ENCODE data around the gene ENO4.
A peak's percentile ranks its signal among the peaks of the same experiment; 100 is the strongest.

ENO4 gene

DNA sequence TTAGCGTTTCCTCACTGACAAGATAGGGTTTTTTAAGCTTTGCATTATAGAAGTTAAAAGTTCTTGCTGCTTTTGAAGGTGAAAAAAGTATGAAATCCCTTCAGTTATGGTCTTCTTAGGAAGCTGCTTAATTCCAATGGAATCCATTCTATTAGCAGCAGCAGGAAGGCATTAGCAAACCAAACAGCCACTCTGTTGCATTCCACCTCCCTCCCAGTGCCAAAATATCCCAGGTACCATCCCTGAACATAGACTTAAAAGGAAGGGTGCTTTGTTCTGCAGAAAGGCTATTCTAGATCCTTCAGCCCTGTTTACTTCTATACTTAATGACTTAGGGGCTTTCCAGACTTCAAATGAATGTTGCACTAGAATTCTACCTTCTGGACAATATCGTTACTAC, 23.8 kb downstream of the ENO4 start:
- no peak for DNase-seq

DNA sequence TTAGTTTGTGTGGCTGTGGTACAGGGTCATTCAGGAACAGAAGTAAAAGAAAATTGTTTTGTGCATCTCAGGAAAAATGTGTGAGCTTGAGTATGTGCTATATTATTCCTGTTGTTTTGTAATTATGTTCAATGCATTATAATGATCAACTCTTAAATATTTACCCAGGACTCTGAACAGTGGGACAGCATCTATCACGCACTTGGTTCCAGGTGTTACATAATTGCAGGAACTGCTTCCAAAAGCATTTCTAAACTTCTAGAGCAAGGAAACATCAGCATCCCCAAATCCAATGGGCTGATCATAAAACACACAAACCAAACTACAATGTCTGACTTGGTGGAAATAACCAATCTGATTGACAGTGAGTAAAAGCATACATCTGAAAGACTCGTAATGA, 26.6 kb downstream of the ENO4 start:
- no peak for DNase-seq

DNA sequence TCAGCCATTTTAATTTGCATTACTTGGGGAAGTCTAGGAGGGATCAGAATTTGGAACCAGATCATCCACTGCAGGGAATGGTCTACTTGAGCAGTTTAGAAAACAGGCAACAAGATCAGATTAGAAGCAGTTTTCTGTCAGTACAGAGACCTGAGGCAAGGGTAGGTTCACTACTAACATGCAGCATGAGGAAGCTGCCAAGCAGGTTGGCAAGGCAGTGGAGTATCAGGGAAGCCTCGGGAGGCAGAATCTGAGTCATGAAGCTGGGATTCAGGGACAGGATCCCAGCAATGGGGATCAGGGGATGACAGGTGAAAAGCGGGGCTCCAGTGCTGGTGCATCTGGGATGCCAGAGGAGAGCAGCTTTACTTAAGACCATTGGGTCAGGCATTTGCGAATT, 28.1 kb downstream of the ENO4 start:
- DNase-seq, result no peak

DNA sequence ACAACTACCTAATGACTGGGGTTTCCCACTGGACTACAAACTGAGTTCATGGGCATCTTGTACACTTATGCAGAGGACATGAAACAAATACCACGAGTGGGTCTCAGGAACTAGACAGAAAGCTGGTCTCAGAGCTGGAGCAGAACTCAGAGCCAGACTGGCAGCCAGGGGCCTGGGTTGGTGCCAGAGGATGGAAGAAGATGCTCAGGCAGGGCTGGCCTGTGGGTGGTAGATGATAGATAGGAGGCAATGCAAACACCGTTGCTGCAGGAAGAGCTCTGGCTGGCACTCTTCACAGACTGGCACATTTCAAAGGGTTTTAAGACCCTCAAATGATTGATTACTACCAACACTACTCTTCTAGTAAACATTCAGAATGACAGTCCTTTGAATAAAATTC, 28.8 kb downstream of the ENO4 start:
- DNase-seq, result no peak

DNA sequence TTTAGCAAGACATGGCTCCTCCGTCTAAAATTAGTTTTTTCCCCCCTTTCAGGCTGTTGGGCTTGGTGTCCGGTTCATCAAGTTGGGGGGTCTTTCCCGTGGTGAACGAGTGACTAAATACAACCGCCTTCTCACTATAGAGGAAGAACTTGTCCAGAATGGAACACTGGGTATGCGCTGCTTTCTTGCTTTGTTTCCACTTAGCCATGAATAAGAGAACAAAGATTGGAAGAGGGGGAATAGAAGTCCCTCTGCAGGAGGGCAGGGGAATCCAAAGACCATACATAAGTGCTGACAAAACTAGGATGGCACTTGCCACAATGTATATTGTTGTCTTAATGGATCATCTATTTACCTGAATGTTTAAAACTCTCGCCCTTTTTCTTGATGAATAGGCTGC, 30.5 kb downstream of the ENO4 start:
- DNase-seq, result no peak

DNA sequence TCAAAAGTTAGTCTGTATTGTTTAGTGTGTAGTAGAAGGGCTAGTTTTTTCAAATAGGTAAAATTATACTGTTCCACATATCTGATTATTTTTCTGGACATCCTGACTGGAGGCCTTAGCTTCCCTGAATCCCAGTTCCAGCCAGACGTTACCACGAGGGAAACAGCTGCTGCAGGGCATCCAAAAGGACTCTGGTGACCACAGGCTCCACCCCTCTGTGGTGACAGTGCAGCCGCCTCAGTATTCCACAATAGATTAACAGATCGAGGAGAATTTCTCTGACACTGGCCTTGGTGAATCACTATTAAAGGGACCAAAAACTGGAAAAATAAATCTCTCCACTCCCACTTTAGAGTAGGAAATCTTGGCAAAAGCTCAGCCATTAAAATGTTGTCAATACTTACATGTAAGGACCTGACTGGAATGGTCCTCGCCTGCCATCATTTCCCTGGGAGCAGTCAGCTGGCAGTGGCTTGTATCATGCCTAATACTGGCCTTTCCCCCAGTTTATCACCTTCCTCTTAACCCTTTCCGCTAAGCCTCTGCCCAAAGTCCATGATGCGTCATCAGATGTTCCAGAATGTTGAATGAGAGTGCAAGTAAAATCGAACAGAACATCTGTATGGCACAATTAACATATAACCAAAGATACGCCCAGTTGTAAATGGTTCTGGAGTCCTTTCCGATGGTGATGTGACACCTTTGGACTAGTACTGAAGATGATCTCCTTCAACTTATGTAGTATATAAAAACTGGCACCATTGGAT, 31.6 kb downstream of the ENO4 start:
- no peak for DNase-seq

DNA sequence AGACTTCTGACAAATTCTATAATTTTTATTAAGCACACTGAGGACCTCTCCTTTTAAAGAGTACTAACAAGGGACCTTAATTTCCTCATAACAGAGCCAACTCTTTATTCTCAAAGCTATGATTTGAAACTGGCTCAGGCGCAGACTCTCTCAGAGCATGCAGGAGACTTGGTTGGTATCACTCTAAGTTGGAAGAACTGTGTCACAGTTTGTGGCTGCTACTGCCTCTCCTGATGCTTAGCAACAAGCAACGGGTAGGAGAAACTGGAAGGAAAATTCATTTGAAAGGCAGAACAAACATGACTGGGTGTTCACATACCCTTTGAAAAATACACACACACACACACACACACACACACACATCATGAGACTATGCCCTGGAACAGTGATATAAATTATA, 33.3 kb downstream of the ENO4 start:
- DNase-seq, result no peak

DNA sequence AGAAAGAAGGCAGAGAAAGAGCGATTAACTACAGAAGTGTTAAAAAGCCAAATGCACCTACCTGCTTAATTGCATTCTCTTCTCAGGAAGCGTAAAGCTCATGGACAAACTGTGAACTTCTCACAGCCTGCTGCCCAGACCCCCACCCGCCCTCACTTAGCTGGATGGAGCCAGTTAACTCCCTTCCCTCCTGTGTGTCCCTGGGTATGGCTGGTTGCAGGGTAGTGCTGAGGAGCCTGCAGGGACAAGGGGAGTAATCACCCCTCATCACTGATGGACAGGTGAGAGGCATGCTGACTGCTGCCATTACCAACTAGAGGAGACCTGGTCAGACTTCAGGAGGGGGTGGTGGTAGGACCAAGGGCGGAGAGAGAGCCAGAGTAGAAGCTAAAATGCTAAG, 37.5 kb downstream of the ENO4 start:
- DNase-seq, result no peak

DNA sequence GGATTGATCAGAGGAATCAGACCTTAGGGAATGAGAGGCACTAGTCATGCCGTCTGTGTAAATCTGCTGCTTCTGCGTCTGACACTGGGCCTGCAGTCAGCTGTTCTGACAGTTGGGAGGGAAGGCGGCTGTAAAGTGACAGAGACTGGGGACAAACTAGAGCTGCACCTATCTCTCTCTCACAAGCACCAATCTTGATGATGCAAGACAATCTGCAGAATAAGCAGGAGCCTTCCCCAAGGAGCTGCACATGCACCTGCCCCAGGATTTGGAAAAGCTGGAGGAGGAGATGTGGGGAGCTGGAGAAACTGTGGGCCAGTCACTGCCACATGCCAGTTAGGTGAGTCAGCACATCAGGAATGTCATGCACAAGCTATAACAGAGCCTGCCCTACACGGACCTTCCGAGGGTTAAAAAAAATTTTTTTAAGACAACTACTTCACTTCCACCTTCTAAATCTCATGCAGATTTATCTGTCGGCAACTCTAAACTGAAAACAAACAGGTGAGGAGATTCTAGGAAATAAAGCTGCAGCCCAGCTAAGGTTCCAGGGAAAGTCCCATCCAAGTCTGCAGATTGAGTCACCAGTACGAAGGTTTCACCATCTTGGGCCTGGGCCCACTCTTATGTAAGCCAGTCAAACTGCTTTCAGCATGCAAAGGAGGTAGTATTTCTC, 39.2 kb downstream of the ENO4 start:
- no peak for DNase-seq

DNA sequence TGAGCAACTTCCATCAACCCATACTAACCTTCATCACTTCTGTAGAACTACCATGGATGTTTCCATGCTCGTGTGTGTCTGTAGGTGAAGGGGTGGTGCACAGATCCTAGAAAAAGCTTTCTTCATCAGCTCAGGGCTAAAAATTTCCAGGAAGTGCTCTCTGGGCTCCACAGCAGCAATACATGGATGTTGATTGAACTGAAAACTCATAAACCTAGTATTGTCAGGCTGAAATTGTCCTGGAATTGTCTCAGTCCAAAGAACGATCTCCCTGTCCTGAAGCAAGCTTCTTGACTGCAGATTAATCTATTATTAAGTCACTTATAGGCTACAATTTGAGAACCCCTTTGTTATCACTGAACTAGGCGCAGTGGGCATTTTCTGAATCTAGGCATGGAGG, 39.8 kb downstream of the ENO4 start:
- DNase-seq, result no peak

DNA sequence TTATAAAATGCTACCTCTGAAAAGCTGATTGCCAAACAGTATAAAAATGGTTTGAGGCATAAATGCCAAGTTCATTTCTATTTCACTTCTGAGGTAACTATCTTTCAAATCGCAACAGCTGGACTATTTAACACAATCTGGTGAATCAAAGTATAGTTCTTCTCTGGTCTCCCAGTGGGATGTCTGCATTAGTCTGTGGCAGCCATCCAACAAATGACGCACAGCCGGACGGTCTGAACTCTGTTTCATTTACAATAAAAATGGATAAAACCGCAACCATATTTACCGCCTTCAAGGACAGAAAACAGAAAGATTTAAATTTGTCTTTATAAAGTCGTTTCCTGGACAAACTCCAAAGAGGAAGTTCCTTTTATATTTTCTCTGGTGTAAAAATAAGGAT, 41.9 kb downstream of the ENO4 start:
- DNase-seq, result peak in 1 of 2 donors; percentile 26

DNA sequence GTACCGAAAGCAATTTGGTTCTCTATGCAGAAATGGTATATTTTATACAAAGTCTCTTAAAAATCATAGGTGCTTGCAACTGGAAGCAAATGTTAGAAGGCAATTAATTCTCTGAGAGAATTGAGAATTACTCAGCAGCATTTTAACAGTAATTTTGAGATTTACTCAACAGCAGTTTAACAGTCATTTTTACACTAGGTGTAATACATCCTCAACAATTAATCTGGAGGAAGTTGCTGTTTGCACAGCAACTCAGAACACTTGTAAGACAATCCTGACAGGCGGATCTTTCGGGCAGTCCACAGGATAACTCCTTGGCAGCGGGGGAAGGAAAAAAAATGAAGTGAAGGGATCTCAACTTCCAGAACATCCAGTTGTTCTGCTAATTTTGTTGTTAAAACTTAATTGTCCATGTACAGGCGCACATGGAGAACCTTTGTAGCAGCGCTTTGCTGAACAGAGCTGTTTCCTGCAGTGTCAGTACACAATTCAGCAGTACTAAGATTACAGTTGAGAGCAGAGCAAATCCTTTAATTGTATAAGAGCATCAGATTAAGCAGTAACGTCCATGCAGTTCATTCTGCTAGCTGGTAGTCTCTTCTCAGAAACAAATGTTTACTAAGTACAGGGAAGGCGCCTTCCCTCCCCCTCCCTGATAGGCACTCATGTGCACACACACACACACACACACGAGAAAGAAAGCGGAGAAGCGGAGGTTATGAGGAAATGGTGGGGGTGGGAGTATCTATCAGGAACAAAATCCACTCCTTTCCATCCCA, 43.8 kb downstream of the ENO4 start:
- no peak for DNase-seq

DNA sequence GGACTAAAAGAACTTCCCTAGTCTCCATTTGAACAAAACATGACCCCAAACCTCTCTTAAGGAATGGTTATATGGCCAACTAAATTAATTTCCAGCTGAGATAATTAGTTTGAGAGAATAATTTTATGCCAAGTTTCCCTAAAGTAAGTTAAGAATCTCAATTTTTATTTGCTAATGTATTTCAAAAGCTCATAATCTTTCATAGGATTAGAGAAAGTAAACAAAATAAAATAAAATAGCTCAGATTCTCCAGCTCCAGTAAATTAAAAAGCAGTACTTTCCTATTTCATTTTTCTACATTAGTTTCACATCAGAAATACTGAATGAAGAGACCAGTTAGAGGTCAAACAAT, 44.4 kb downstream of the ENO4 start:
- no peak for DNase-seq

DNA sequence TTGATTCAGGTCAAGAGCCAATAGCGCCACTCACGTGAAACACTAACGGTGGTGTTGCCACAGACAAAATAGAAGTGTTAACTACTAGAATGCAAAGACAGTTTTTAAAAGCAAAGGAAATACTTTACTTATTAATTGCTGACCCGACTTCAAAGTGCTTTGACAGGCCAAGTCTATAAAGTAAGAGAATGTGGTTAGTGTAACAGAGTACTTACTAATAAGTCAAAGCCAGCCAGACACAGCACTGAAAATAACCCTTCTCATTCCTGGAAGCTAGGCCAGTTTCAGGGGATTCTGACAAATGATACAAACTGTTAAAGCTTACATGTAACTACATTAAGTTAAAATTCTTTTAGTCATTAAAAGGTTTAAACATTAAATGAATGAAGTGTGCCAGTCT, 50.3 kb downstream of the ENO4 start:
- DNase-seq, result no peak

DNA sequence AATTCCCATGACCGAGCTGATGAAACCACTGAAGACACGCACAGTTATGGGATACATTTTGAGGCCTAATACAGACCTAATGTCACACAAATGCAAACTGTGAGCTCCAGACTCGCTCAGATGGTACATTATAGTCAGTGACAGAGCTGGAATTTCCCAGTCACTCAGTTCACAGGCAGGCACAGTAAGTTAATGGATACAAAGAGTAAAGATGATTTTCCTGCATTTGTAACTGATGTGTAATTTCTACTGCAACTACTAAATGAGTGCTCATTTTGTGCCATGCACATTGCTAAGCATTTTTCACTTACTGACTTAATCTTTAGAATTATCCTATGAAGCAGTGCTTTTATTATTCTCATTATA, 56.5 kb downstream of the ENO4 start:
- DNase-seq, result no peak

DNA sequence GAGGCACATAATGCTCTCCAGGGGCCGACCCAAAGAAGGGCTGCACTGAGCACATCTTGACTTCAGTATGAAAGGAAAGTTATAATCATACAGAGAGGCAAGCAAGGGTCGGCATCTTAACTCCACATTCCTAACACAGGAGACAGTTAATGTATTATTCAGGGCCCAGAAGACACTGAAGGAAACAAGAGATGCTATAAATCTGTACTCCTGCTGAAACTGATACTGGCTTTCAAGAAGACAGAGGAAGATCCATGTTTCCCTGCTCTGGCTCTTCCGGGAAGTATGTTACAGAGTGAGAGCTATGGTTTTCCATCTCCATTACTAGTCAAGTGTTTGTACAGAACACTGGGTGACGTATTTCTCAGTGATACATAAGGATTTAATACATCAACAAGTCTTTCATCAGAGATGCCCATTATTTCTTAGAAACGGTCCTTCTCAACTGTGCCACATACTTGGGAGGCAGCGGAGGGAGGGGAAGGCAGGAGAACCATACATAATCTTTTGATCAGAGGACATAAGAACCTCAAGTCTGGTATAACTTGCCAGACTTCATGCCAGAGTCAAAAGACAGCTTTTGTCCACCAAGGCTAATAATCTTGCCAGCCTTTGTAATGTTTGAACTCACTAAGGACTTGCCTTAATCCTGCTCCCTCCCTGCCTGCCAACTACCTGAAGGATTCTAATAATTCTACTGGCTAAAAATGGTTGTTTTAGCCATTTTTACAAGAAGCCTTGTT, 58.1 kb downstream of the ENO4 start:
- no peak for DNase-seq

DNA sequence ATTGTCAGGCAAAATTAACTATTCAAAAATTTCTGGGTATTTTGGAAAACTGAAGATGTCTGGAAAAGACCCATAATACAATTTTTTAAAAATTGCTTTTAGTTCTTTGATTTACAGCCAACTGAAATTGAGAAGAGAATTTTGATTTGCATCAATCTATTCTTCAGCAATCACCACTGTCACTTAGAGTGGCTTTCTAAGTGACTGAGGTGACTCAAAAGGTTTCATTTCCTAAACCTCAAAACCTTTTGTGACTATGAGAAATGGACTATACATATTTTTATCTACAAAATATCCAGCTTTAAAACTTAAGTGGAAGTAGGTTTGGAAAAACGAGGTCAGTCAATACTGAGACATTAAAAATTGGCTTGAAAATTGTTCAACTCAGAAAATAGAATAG, 60.0 kb downstream of the ENO4 start:
- DNase-seq, result no peak

DNA sequence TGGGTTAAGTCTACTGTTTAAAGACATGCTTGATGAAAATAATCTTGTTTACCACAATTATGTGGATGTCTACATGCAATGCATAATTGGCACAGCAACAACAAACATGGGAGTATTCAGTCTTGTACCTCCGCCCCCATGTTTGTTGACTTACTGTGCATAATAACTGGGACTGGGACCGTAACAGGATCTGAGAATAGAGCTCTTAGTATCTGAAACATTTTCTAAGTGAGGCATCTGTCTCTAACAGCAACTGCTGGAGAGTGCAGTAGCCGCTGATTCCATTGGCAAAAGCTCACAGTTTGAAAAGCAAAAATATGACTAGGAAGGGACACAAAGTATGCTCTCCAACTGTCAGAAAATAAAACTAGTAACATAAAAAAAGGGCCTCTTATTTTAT, 61.6 kb downstream of the ENO4 start:
- peak in 1 of 2 donors; percentile 27 for DNase-seq

DNA sequence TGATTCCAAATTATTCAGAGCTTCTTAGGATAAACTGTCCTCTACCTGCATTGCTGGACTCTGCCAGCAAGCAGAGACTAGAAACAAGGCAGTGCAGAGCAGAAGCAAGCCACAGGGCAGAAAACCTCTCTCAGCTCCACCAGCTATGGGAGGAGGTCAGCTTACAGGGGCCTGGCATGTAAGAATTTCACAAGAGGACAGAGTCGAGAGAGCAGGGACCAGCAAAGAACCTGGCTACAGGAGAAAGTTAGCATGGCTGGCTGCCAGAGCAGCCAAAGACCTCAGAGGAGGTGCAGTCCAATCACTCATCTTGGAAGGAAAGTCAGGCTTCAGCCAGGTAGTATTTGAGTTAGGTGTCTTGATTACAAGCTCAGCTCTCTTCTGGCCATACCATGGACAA, 62.9 kb downstream of the ENO4 start:
- DNase-seq, result no peak

DNA sequence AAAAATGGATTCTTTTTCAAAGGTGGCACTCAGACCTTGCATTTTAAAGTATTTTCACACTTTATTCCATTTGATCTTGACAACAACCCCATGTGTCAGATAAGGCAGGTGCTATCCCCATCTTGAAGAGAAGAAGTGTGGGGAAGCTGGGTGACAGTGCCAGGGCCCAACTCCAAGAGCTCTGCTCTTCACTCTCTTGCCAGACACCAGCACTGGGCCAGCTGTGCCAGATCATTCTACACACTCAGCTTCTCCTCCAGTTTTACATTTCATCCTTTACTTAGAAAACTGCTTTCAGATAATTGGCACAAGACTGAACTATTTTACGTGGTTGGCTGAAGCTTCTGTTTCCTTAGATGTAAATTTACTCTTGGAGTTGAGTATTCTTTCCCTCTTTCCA, 64.4 kb downstream of the ENO4 start:
- DNase-seq, result peak in 1 of 2 donors; percentile 17

DNA sequence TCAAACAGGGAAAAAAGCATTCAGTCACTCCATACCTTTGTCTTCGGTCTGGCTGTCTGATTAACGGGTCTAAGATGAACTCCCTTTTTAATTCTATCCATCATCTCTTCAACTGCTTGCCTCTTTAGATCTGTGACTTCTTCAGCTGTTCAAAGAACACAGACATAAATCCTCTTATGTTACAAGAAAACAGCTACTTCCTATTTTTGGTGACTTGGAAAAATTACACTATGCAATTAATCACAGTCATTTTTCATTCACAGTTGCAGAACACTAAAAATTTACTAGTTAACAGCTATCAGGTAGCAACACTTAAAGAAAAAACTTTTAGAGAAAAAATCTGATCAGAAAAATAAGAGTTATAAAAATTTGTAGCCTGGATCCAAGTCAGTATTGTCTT, 66.0 kb downstream of the ENO4 start:
- DNase-seq, result no peak

DNA sequence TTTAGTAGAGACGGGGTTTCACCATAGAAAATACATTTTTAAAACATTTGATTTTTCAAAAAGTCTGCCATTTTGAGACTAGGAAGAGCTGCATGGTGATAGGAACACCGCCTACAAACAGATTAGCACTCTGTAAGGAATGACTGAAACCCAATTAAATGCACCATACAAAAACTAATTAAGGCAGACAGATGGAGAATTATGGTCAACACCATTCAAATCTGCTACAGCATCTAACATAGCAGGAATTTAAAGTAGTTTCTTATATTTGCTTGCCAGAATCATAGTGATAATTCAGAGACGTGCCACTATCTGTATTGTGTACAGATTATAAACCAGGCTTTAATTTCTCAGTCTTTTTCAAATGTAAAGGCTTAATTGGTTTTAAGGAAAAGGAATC, 68.2 kb downstream of the ENO4 start:
- DNase-seq, result peak in 1 of 2 donors; percentile 41

DNA sequence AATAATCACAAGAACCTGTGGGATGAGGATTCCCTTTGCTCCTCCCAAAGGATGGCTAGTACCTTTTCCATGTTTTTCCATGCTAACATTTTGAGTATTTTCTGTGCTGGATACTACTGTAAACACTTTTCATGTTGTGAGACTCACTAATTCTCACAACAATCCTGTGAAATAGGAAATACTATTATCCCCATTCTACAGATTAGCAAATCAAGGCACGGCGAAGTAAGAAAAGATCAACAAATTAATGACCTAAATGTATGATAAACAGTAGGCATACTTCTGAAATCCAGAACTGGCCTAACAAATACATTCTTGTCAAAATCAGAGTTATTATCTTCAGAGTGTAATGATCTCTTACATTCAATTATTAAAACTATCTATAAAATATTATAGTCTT, 69.3 kb downstream of the ENO4 start:
- DNase-seq, result no peak

DNA sequence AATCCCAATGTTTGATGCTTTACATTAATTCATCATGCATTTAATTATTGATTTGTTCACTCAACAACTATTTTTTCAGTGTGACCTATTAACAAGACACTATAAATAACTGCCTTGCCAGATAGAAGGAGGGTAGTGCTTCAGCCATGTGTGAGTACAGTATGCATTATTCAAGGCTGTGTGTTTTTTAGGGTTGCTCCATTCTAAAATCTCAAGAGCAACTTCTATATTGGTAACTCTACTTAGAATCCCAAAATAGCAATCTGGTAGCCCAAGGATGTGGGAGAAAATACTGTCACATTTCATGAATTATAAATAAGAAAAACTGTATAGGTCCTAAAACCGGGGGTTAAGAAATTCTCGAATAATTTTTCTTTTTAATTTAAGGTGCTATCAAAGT, 69.9 kb downstream of the ENO4 start:
- DNase-seq, result no peak

Data from hippocampal formation (tissue), 2 donors.